Renal cortex interstitium (tissue), 11 donors: ENCODE data around the gene HELZ2. TPM values are rescaled to one million over a fixed set of nuclear protein-coding genes. Genes with fewer than 3 reads are reported as not detected.
A peak's percentile ranks its signal among the peaks of the same experiment; 100 is the strongest.

Experiments
- DNase-seq, 11 donors: peaks; one replicate each; pipeline ENCODE4 v3.0.0-alpha.2; 2013; ENCODE audit warnings: low read depth in 9 of 11, low spot score in 4 of 11; ENCODE audit errors: extremely low read depth in 1 of 11
- polyA plus RNA-seq, 3 donors: library from polyadenylated mRNA; unstranded; fragments of 120-200 nt; gene quantifications; one replicate each; pipeline ENCODE4 v1.2.1, GENCODE V29; 2013; ENCODE audit not compliant: insufficient read length in 3 of 3

The HELZ2 gene
- polyA plus RNA-seq, 3 donors, result 8.0 to 15.6 (median 15.5) TPM

DNA sequence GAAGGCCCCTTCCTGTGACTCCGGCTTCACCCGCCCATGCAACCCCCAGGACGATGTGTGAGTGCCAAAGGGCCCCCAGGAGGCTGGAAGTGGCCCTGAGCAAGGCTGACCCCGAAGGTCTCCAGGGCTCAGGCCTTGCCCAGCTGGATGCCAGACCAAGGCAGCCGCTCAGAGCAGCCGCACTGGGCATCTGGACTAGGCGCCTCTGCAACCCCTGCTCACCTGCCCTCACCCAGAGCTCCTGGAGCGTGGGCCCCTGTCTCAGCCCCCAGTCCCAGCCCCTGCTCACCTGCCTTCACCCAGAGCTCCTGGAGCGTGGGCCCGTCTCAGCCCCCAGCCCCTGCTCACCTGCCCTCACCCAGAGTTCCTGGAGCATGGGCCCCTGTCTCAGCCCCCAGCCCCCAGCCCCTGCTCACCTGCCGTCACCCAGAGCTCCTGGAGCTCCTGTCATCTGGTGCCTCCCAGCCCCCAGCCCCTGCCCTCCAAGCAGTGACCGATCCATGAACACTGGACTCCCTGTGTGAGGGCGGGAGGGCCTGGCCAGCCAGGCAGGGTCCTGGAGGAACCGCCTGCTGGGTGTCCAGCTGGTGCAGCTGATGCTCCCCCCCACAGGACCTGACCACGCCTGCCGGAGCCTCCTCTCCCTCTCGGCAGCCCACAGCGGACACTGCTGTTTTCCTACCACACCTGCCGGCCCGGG lies 27.6 kb downstream of the HELZ2 start:
- DNase-seq, result no peak

DNA sequence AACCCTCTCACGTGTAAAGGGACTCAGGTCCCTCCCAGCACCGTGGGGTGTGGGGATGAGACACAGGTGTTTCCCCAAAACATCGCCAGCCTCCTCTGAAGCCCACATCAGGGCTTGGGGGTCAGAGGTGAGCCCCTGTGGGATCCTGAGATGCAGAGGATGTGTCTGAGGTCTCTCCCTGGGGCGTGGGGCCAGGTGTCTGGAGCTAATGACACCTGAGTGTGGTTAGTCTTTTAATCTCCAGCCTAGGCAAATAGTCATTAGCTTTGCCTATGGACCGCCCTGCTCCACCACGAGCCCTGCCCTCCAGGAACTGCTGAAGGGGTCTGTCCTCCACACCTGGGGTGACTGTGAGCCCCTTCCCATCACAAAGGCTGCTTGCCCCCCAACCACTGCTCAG lies 28.2 kb downstream of the HELZ2 start:
- no peak for DNase-seq

GRCh38 chr20:63544958-63545516 lies 29.0 kb downstream of the HELZ2 start:
- no peak for DNase-seq

GRCh38 chr20:63544241-63544957 lies 29.6 kb downstream of the HELZ2 start:
- DNase-seq, result no peak

GRCh38 chr20:63543733-63544132 lies 30.3 kb downstream of the HELZ2 start:
- no peak for DNase-seq

- DNase-seq, result no peak
Measured at GRCh38 chr20:63543131-63543530, 30.9 kb downstream of the HELZ2 start.

DNA sequence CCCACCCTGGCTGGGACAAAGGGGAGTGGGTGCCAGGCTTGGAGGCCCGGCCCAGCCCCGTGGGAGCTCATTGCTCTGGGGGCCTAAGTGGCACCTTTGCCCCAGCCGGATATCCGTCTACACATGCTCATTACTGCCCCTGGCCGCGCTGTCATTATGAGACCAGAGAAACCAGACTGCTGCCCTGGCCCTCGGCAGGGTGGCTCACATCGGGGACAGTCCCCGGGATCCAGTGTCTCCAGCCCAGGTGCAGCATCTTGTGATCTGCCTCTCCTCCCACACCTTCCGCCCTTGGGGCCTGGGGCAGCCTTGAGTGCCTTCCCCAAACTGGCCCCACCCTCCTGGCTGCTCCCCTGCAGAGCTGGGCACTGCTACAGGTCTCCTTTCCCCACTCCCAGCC lies 31.3 kb downstream of the HELZ2 start:
- no peak for DNase-seq

DNA sequence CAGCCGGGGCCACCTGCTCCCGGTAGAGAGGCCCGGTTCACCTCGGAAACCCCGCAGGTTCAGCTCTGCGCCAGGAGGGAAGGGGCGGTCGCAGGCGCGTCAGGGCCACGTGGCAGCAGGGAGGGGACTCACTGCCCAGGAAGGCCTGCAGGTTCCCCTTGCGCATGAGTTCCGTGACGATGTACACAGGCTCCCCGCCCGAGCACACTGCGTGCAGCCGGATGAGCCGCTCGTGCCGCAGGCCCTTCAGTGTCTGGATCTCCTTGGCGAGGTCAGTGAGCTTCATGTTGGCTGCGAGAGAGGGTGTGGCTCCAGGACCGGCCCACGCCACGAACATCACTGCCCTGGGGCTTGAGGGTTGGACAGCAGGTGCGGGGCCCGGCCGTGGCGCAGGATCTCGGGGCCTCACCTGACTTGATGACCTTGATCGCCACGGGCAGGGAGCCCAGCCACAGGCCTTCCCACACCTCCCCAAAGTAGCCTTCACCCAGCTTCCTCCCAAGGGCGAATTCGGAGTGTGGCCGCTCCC lies 31.9 kb downstream of the HELZ2 start:
- DNase-seq, result no peak

DNA sequence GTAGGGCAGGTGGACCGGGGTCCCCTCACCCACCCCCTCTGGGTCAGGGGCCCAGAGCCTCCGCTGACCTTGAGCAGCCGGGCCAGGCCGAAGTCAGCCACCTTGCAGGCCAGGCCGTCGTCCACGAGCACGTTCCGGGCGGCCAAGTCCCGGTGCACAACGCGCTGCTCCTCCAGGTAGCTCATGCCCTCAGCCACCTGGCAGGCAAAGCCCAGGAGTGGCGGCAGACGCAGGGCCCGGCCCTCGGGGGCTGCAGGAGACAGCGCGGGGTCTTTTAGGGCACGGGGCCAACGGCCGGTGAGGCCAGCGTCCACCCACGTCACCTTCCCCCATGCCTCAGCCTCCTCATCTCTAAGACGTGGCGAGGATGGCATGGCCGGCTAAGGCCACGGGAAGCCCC lies 32.7 kb downstream of the HELZ2 start:
- no peak for DNase-seq

DNA sequence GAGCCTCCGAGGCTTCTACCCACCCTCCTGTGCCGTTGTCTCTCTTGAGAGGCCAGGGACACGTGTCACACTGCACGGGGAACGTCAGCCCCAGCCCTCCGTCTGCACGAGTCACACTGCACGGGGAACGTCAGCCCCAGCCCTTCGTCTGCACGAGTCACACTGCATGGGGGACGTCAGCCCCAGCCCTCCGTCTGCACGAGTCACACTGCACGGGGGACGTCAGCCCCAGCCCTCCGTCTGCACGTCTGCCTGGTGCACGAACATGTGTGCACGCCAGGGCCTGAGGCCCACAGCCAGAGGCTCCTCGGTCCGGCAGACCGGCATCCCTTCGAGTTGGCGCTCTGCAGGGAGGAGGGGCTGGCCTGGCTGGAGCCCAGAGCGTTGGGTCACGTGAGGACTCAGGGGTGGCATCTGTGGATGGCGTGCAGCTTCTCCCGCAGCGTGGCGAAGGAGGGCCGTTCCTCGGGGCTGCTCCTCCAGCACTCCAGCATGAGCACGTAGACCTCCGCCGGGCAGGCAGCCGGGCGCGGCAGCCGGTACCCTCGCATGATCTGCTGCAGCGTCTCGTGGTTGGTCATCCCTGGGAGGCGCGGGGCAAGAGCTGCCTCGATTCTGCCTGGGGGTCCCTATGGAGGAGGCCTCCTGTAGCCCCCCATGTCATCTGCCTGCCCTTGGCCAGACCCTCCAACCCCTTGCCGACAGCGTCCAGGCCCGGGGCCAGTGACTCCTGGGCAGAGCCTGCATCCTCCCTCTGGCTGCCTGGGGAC lies 33.4 kb downstream of the HELZ2 start:
- DNase-seq, result no peak

- DNase-seq, result no peak
Measured at GRCh38 chr20:63539441-63540370, 34.3 kb downstream of the HELZ2 start.

- DNase-seq, result no peak
Measured at GRCh38 chr20:63539092-63539430, 35.0 kb downstream of the HELZ2 start.

GRCh38 chr20:63538204-63539091 lies 35.6 kb downstream of the HELZ2 start:
- DNase-seq, result no peak

DNA sequence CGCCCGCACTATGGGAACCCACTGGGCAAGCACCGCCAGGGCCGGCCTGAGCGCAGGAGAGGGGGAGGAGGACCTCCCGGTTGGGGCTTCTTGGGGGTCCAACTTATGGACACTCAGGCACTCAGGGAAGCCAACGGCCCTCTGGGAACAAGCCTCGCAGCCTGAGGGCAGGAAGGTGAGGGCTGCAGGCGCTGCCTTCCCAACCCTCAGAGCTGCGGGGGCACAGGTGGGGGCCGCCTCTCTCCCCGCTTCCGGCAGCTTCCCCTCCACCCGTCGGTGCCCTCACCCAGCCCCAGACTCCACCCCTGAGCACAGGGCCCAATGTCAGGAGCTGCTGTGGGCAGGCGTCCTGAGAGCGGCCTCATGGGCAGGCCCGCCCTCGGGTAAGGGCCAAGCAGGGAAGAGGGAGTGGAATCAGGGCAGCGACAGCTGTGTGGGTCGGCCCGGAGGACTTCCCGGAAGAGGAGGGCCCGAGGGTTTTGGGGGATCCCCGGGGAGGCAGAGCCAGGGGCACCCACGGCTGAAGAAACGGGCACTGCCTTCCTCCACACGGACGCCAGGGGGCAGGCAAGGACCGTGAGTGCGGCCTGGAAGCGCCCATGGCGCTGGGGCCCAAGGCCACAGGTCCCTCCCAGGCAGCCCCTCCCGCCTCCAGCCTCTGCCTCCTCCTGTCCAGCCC lies 36.4 kb downstream of the HELZ2 start:
- DNase-seq, result peak in 7 of 11 donors; percentile 61 to 78 (median 74)

DNA sequence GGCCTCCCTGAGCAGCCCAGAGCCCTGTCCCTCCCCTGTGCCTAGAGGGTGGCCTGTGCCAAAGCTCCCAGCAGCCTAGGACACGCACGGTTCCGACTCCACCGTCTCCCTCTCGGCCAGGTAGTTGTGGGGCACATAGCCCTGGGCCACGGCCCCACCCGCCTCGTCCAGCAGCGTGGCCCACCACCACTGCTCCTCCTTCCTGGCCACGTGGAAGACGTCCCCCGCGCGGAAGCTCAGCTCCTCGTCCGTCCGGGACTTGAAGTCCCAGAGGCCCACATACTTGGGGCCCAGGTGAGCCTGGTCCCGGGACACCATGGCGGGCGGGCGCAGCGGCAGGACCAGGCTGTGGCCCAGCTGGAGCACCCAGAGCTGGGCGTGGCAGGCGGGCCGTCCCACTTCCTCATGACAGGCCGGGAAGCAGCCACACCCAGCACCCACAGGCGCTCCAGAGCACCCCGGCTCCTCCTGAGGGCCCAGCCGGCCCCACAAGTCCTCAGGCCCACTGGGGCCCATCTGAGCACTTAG lies 37.0 kb downstream of the HELZ2 start, which contains the start of gene PTK6:
Gene PTK6, minus strand, starts transcription at position 380 of the 528 bp plus-strand sequence. Its CDS starts 62 bp downstream, at position 318.
- DNase-seq, result no peak

GRCh38 chr20:63536241-63536977 lies 37.6 kb downstream of the HELZ2 start:
- no peak for DNase-seq
